Stimulated activated CD8-positive, alpha-beta memory T cell treated with anti-CD3 and anti-CD28 coated beads, Interleukin-15, amount 100 ng/mL, for 48 hours (primary cell): Measurements from ENCODE around the gene TXNIP.

Experiments
- DNase-seq, 2 donors: peaks; one replicate each; pipeline ENCODE4 v3.0.0-alpha.2; 2020; ENCODE audit warnings: low read depth in 2 of 2

TXNIP gene

DNA sequence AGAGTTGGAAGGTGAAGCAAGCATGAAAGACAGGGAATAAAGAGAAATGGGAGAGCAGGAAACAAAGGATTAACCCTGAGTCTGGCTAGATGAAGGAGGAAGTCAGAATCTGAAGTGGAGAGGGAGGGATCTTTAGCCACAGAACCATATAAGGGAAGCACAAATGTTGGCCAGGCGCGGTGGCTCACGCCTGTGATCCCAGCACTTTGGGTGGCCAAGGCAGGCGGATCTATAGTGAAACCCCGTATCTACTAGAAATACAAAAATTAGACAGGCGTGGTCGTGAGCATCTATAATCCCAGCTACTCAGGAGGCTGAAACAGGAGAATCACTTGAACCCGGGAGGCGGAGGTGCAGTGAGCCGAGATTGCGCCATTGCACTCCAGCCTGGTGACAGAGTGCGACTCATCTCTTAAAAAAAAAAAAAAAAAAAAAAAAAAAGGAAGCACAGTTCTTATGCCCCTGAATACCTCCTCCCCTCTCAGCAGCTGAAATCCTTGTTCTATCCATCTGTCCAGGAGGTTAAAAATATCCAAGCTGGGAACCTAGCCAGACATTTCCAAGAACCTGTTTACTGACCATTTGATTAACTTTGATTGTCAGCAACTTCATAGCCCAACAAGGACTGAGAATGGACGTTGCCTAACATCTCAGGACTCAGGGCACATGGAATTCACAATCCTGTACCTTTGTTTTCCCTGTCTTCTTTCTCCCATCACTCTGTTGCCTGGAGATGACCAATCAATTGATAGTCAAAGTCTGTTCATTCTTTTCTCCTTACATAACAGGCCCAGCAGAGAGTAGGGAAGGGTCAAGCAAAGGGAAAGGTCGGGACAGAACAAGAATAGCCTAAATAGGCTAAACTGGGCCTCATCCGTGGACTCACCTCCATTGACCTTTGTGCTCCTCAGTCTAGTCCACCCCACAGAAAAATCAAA lies 10.6 kb downstream of the TXNIP start:
- no peak for DNase-seq

DNA sequence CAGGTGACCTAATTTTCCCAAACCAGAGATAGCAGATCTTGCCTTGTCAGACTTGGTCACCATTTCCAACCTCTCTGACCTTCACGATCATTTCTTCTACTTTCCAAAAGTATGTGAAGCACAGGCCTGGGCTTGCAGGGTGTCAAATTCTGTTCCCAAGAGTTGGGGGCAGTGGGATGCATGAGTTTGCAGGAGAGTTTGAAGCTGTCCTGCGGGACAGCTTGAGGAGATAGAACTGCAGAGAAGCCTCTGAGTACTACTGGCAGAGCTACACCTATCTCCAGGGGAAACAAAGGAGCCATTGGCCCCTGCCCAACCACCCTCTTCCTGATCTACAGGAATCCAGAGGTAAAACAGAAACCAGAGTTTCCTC lies 11.3 kb downstream of the TXNIP start:
- DNase-seq, result no peak

DNA sequence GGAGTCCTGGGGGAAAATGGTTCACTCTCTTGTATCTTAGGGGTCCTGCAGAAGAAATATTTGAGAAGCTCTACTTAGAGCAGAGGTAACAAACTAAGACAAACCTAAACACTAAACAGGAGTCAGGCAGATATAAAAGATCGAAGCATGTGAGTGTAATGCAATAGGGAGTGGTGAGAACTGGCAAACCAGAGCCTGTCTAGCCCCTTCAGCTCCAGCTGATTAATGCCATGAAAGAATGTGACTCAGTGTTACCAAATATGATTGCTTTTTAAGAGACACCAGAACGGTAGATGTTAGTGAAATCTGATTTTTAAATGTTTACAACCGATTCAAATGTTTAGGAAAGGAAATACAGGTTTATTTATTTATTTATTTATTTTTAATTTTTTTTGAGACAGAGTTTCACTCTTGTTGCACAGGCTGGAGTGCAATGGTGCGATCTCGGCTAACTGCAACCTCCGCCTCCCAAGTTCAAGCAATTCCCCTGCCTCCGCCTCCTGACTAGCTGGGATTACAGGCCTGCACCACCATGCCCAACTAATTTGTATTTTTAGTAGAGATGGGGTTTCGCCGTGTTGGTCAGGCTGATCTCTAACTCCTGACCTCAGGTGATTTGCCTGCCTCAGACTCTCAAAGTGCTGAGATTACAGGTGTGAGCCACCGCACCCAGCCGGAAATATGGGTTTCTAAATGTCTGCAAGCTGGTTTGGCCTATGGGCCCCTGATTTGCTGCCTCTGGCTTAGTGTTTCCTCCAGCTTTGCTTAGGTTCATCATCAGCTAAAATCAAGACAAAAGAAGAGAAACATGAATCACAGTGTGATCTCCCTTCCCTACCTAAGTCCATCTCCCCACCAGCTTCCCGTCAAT lies 12.2 kb downstream of the TXNIP start:
- DNase-seq, result no peak

DNA sequence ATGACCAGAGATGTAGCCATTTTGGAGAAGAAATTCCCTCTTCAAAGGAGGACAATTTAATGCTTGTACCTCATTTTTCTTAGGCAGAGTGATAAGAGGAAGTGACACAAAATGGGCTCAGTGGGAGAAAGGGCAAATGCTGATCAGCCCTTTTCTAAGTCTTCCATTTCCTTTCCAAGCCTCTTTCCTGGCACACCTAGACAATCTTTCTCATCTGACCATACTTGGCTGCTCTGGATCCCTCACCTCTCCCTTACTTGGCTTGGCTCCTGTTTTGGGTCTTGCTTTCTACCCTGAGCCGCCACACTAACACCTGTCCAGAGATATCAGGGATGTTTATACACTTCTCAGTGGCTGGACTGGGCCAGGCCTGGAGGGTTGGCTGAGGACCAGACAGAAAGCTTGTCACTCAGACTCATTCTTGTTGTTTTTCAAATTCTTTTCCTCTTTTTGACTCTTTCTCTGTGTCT lies 13.1 kb downstream of the TXNIP start:
- no peak for DNase-seq

DNA sequence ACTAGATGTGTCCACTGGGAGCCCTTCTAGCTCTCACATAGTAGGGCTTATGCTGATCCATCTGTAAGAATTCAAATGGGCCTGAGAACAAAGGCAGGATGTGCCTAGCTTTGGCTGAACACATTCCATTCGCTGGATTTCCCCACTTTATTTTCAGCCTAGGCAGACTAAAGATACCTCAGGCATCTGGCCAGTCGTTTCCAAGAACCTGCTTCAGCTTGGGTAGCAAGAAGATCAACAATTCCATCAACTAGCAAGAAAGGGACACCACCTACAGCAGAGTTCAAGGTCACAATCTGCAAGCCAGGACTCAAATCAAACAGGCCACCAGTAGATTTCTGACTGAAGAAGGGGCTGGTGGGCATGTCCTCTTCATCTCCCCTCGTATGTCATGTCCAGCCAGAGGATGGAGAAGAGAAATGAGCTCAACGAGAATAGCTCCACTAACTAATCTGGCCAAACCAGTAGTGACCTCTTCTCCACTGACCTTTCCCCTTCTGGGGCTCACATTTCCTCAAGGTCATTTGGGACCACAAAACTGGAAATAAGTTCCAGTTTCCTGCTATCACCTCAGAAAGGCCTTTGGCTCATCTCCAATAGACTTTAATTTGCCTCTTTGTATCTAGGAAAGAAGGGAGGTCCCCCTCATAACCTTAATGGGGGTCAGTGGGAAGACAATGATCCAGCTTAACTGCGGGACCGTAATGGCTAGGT lies 14.2 kb downstream of the TXNIP start:
- no peak for DNase-seq

DNA sequence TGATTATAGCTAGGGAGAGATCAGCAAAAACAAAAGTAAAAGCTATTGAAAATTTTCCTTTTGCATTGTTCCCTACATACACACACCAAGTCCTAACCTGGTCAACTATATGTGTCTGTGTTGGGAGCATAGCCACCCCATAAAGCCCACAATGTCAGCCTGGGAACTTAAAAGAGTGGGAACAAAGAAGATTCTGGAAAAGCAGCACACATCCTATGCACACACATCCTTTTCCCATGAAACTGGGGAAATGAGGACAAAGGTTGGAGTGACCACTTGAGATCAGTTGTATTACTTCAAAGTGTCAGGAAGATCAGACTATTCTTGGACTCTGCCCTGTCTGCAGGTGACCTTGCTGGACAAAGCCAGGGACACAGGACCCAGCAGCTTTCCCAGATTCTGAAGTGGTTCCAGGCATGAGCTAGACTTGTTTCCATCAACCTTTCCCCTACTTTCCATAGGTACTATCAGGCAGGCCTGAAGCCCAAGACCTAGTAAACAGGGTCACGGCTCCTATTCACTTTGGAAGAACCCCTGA lies 15.9 kb downstream of the TXNIP start:
- no peak for DNase-seq

DNA sequence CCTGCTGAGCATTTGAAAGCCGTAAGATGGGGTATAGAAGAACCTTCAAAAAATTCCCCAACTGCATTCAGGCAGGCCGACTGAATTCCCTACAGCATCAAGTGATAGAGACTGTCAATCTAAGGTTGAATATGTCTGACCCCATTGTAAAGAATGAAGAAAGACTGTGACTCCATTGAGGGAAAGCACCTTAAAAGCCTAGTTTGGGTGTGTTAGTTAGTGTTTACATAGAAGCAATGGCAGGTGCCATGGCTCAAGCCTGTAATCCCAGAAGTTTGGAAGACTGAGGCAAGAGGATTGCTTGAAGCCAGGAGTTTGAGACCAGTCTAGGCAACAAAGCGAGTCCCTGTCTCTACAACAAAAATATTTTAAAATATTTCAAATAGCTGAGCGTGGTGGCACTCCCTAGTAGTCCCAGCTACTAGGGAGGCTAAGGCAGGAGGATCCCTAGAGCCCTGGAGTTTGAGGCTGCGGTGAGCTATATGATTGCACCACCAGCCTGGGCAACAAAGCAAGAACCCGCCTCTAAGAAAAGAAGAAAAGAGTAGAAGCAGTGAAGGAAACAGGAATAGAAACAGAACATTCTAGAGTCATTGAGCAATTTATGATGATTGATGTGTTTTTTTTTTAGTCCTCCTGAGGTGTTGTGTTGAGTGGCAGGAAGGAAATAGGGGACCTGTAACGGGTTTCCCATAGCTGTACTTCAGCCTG lies 16.5 kb downstream of the TXNIP start:
- no peak for DNase-seq

DNA sequence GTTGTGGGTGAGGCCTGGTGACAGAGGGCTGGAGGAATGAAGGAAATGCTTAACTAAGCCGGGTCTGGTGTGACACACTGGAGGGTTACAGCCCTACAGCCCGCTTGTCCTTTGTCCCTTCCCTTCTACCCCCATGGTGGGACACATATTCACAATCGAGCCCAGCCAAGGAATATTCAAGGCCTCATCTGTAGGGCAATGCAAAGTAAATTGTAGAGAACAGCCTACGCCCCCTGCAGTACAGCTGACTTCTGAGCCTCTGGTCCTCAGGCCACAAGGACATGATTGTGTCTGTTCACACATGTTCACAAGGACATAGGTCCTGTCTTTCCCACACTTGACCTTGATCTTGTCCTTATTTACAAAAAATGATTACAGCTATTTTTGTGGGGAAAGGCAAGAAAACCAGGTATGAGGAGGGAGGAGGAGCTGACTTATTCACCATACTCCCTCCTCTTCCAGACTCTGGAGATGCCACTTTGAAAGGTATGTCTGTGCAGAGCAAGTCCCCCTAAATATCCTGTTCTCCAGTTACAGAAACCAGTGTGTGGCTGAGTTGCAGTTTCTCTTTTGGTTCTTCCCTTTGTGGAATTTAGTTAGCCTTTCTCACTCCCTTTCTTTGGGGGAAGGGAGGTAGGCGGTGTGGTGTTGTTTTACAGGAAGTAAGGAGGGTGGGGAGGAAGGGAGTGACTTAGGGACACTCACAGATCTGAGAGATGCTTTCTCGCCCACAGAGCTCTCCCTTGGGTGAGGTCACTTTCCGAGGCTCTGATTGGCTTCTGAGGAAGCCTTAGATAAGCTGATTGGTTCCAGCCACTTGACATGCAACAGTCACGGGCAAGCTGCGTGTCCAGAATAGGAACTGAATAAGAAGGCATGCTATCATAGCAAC lies 17.3 kb downstream of the TXNIP start:
- peak; percentile 77 to 80 for DNase-seq

DNA sequence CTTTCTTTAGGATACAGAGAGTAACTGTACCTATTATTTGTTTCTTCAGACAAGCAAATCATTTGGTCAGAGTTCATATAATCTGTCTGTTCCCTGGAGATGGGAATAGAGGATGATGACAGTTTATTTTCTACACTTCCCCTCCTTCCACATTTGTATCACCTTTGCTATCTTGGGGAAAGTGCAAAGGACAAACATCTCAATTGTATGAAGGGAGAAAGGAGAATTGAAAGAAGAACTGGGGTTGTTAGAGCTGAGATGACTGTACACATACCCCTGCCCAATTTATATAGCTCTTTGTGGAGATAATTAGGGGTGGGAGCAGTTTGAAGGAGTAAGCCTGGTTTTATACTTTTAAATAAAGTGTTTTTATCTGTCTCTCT lies 17.9 kb downstream of the TXNIP start:
- DNase-seq, result no peak

DNA sequence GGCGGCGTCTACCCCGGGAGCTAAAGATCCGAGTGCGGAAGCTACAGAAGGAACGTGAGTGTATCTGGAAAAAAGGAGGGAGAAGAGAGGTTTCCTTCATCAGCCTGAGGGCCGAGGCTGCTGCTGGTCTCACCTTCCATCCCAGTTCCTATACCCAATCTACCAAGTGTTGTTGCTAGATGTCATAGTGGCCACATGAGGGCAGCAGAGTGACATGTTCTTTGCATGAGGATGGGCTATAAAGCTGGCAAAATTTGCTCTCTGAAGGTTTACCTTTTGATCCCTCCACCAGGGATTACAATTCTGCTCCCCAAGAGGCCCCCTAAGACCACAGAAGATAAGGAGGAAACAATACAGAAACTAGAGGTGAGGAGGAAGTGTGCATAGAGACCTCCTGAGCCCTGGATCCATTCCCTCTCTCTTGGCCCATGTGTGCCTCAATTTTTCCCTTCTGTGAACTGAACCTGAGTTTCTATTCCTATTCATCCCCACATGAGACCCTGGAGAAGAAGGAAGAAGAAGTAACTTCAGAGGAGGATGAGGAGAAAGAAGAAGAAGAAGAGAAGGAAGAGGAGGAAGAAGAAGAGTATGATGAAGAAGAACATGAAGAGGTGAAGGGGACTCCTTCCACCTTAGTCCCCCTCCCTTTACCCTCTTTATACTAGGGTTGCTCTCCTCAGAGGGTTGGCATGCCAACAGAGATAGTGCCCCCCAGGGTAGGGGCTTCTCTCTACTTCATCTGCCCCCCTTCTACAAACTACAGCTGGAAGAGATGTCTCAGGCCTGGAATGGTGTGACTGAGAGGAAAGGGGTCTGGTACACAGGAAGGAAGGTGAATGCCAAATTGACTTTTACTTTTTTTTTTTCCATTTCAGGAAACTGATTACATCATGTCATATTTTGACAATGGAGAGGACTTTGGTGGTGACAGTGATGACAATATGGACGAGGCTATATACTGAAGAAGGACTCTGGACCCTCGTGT lies 18.6 kb downstream of the TXNIP start:
- peak in 1 of 2 donors; percentile 25 for DNase-seq

DNA sequence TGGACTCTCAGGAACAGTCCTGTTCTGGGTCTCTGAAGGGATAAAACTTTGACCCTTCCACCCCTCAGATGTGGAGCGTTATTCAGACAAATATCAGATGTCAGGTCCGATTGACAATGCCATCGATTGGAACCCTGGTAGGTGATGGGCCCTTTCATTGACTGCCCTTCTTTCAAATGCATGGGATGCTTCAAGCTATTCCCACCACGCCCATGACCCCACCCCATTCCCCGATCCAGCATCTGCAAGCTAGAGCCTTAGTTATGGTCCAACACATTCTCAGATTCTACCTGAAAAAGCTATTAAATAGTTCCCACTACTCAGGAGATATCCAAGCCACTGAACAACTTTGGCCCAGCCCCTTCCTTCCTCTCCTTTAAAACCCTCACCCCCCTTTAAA lies 19.4 kb downstream of the TXNIP start:
- DNase-seq, result no peak

DNA sequence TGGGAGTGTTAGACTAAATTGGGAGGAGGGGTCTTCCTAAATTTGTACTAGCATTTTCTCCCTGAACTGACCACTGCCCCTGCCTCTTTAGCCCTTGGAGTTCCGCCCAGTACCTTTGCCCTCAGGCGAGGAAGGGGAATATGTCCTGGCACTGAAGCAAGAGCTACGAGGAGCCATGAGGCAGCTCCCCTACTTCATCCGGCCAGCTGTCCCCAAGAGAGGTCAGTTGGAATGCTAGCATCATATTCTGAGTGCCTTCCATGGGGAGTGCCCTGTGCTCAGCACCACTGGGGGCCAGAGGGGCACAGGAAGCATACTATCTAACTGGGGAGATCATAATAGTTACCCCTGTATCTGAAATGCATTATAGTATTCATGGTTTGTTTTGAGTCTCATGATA lies 21.2 kb downstream of the TXNIP start:
- DNase-seq, result no peak

DNA sequence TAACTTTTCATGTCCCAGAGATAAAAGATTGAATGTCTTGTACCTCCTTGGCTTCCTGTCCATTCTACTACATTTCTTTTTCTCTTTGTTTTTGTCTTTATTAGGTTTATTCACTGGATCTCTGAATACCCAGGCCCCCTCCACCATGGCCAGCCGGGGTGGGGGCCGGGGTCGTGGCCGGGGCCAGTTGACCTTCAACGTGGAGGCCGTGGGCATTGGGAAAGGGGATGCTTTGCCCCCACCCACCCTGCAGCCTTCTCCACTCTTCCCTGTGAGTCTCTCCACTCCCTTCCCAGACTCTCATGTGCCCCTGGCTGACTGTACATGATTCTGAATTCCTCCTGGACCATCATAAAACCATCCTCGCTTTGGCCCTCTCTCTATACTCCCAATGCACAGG lies 21.7 kb downstream of the TXNIP start:
- no peak for DNase-seq

DNA sequence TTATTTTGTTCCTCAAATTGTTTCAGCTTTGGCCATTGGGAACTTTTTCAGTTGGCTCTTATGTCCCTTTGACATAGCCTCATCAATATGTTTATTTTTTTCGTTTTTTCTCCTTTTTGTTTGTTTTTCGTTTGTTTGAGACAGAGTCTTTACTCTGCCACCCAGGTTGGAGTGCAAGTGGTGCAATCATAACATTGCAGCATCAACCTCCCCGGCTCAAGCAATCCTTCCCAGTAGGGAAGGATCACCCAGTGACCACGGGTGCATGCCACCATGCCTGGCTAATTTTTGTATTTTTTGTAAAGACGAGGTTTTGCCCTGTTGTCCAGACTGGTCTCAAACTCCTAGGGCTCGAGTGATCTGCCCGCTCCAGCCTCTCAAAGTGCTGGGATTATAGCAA lies 23.8 kb downstream of the TXNIP start:
- no peak for DNase-seq

DNA sequence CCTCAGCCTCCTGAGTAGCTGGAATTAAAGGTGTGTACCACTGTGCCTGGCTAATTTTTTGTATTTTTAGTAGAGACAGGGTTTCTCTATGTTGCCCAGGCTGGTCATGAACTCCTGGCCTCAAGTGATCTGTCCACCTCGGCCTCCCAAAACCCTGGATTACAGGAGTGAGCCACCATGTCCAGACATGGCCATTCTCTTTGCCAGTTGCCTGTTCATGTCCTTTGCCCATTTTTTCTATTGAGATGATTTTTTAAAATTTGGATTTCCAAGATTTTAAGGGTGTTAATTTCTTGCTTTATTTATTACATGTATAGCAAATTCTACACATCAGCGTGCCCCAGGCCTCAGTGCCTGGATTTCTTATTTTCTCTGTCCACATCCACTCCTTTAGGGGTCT lies 29.1 kb downstream of the TXNIP start:
- no peak for DNase-seq

DNA sequence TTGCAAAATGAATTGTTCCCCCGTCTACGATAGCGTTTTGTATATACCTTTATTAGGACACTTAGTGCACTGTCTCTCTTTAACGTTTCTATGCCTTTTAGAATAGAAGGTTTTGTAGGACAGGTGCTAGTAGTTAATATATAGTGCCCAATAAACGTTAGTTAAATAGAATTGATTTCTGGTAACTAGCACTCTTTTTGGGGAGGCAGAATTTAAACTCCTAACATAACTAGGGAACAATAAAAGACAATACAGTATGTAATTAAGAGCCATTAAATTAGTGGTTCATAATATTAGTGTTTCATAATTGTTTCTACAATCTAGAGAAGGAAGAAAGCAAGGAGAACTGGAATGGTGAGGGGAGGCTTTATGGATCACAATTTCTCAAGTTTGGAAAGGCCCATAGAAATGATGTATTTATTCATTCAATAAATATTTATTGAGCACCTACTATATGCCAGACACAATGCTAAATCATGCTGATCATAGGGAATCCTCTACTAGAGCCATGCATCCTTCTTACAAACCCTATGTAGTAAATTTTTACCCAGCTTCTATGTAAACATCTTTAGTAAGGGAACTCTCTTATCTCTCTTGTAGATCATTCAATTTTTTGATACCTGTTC lies 31.1 kb downstream of the TXNIP start:
- no peak for DNase-seq

DNA sequence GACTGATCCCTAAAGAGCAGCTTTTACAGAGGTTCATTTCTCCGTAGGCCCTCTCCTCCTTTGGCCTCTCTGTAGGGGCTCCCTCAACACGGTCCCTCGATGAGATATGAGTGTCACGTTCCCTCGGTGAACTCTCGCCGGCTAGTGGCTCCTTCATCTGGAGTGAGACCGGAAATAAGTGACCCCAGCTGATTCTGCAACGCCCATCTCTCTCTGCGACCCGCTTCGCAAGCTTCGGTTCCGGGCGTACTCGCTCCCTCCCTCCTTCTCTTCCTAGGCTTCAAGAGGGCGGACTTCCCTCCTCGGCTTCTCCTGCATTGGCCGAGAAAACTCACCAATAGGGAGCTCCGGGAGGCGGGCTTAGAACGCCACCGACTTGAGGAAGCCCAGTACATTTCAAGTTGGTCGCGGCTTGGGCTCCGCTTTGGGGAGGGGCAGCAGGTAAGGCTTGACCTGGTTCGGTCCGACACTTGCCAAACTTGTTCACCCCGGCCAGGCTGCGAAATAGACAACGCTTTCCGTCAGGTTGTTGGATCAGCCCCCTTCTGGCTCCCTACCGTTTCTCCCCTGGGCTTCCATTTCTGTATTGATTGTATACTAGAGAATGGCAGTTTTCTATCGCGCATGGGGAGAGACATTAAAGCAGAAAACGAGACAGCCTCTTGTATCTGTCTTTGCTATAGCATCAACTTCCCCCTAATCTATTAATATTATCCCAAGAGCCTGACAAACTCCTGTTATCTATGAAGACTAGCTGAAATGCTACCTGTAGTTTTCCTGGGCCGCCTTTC lies 31.9 kb downstream of the TXNIP start, which contains the start of the genes ANKRD34A and POLR3GL:
ANKRD34A (minus strand) TSS at position 248 of the 791 bp plus-strand sequence. CDS start 2,816 bp downstream, outside the sequence.
POLR3GL (plus strand) TSS at position 363 of the 791 bp plus-strand sequence. CDS start 10,176 bp downstream, outside the sequence.
- DNase-seq, result peak; percentile 86
